GM21576 (cell line): ENCODE measurements around the gene CLCN3.
"Not testable (repeated sequence)": the region's sequence is repeated elsewhere in the genome, so short reads cannot be mapped to it uniquely, and the experiment has no call there.

Experiments used
- ATAC-seq: cut with Tn5 transposase; IDR thresholded peaks from one replicate; pipeline ENCODE4 v1.9.1; 2021; ENCODE audit warnings: mild to moderate bottlenecking, moderate library complexity; ENCODE audit not compliant: unreplicated experiment

CLCN3 gene

GRCh38 chr4:169768385-169768784 is 148.0 kb downstream of the CLCN3 start:
- ATAC-seq, result no peak

- no peak for ATAC-seq
Observed at GRCh38 chr4:169770416-169770815, 150.0 kb downstream of the CLCN3 start.

- not testable (repeated sequence) for ATAC-seq
Observed at GRCh38 chr4:169771556-169772080, 151.2 kb downstream of the CLCN3 start.
